K562 (cell line): ENCODE data around the gene EXO5. TPM values are rescaled to one million over a fixed set of nuclear protein-coding genes. Genes with fewer than 3 reads are reported as not detected.
A peak's percentile ranks its signal among the peaks of the same experiment; 100 is the strongest.

ENCODE experiments used
- BRD9 ChIP-seq: fragments of 450-650 bp; IDR thresholded peaks from 2 replicates; pipeline ENCODE4 v1.6.1; 2018; ENCODE audit warnings: low read depth; ENCODE audit not compliant: partially characterized antibody
- CBX2 ChIP-seq: fragments of 200-600 bp; sonication (generic); IDR thresholded peaks from one replicate; pipeline ENCODE4 v1.6.1; 2012; ENCODE audit warnings: mild to moderate bottlenecking, low read length, inconsistent platforms; ENCODE audit not compliant: insufficient read depth, poor library complexity, severe bottlenecking
- DNMT1 ChIP-seq: fragments of 450-650 bp; IDR thresholded peaks from 2 replicates; pipeline ENCODE4 v1.6.1; 2016; ENCODE audit warnings: antibody characterized with exemption, mild to moderate bottlenecking
- ESRRB ChIP-seq: fragments of 250-450 bp; sonication (Bioruptor Pico); IDR thresholded peaks from 2 replicates; pipeline ENCODE4 v1.5.0; 2020; ENCODE audit warnings: mild to moderate bottlenecking, moderate library complexity, borderline replicate concordance
- EZH2 ChIP-seq: IDR thresholded peaks from 2 replicates; pipeline ENCODE4 v1.6.1; 2012; ENCODE audit warnings: low read depth, mild to moderate bottlenecking, inconsistent platforms, low read length, borderline replicate concordance
- FIP1L1 ChIP-seq: fragments of 200-400 bp; formaldehyde crosslinking; IDR thresholded peaks from 2 replicates; pipeline ENCODE4 v1.6.1; 2018; ENCODE audit warnings: mild to moderate bottlenecking, low read depth, low read length; ENCODE audit not compliant: poor library complexity, severe bottlenecking
- FOXJ2 ChIP-seq: fragments of 200-800 bp; sonication (Bioruptor generic); IDR thresholded peaks from 2 replicates; pipeline ENCODE4 v1.6.1; 2016; ENCODE audit warnings: missing genetic modification characterization, missing compliant biosample characterization
- HLTF ChIP-seq: fragments of 450-650 bp; IDR thresholded peaks from 2 replicates; pipeline ENCODE4 v1.6.1; 2016
- ILK ChIP-seq: fragments of 450-650 bp; IDR thresholded peaks from 2 replicates; pipeline ENCODE4 v1.6.1; 2016; ENCODE audit warnings: missing genetic modification characterization, low read depth, mild to moderate bottlenecking, missing compliant biosample characterization, moderate library complexity, borderline replicate concordance
- MAFK ChIP-seq: IDR thresholded peaks from 2 replicates; pipeline ENCODE4 v1.6.1; 2011; ENCODE audit warnings: low read length, improper control_type of control experiment
- MED1 ChIP-seq: sonication (generic); formaldehyde crosslinking; IDR thresholded peaks from 2 replicates; pipeline ENCODE4 v1.8.1; 2023; ENCODE audit warnings: missing genetic modification reagents, borderline replicate concordance
- PREB ChIP-seq: sonication (generic); formaldehyde crosslinking; IDR thresholded peaks from 2 replicates; pipeline ENCODE4 v1.8.1; 2023; ENCODE audit warnings: mild to moderate bottlenecking, missing genetic modification reagents
- RBBP5 ChIP-seq: fragments of 200-600 bp; sonication (generic); IDR thresholded peaks from 2 replicates; pipeline ENCODE4 v1.6.1; 2012; ENCODE audit warnings: borderline replicate concordance, mild to moderate bottlenecking, low read length, control low read depth, inconsistent platforms; ENCODE audit not compliant: insufficient read depth, poor library complexity, severe bottlenecking
- RBM25 ChIP-seq: fragments of 200-400 bp; formaldehyde crosslinking; IDR thresholded peaks from 2 replicates; pipeline ENCODE4 v1.6.1; 2018; ENCODE audit warnings: low read length, low read depth, moderate library complexity; ENCODE audit not compliant: severe bottlenecking
- SIN3B ChIP-seq: fragments of 450-650 bp; IDR thresholded peaks from 2 replicates; pipeline ENCODE4 v1.6.1; 2017; ENCODE audit warnings: low read depth, mild to moderate bottlenecking, moderate library complexity
- SMARCA4 ChIP-seq: fragments of 450-650 bp; IDR thresholded peaks from 2 replicates; pipeline ENCODE4 v1.6.1; 2016
- SRSF3 ChIP-seq: fragments of 200-400 bp; formaldehyde crosslinking; IDR thresholded peaks from 2 replicates; pipeline ENCODE4 v1.6.1; 2016; ENCODE audit warnings: mild to moderate bottlenecking, low read length, moderate library complexity; ENCODE audit not compliant: insufficient read depth
- TEAD4 ChIP-seq, 2 experiments: sonication (generic) in 1 of 2; formaldehyde crosslinking in 1 of 2; IDR thresholded peaks; 2 replicates each; pipeline versions ENCODE4 v1.6.1 to v1.8.0; 2012 to 2022; ENCODE audit warnings: borderline replicate concordance in 1 of 2, inconsistent platforms in 1 of 2, low read length in 1 of 2, mild to moderate bottlenecking in 1 of 2, missing genetic modification reagents in 1 of 2
- TGIF2 ChIP-seq: sonication (generic); formaldehyde crosslinking; IDR thresholded peaks from 2 replicates; pipeline ENCODE4 v1.8.1; 2022; ENCODE audit warnings: mild to moderate bottlenecking, missing genetic modification reagents, moderate library complexity
- ZBTB8A ChIP-seq: fragments of 450-650 bp; IDR thresholded peaks from 2 replicates; pipeline ENCODE4 v1.6.1; 2018; ENCODE audit warnings: mild to moderate bottlenecking, moderate library complexity; ENCODE audit not compliant: partially characterized antibody
- ZC3H8 ChIP-seq: fragments of 450-650 bp; IDR thresholded peaks from 2 replicates; pipeline ENCODE4 v1.6.1; 2017
- ZNF280B ChIP-seq: fragments of 250-450 bp; sonication (Bioruptor Pico); IDR thresholded peaks from 2 replicates; pipeline ENCODE4 v1.5.1; 2021; ENCODE audit warnings: mild to moderate bottlenecking
- ZNF398 ChIP-seq: fragments of 250-450 bp; sonication (Bioruptor Pico); IDR thresholded peaks from 2 replicates; pipeline ENCODE4 v1.8.0; 2021; ENCODE audit warnings: moderate library complexity, mild to moderate bottlenecking, inconsistent platforms
- ZNF76 ChIP-seq: fragments of 250-450 bp; sonication (Bioruptor Pico); IDR thresholded peaks from 2 replicates; pipeline ENCODE4 v1.4.0; 2020; ENCODE audit warnings: mild to moderate bottlenecking, moderate library complexity, borderline replicate concordance
- polyA plus RNA-seq, 8 experiments: library from polyadenylated mRNA; depleted of rRNA in 4 of 8; stranded (reverse) in 5 of 8; unstranded in 3 of 8; fragments of >200 nt; fragmentation: Nextera tagmentation in 2 of 8; fragmentation: Illumina TruSeq in 1 of 8; extraction: Ambion mirVana in 2 of 8; extraction: Trizol in 1 of 8; gene quantifications; 2 replicates each; pipeline versions ENCODE4 v1.2.1 to v1.2.3, GENCODE V29; 2011 to 2014; ENCODE audit warnings: inconsistent platforms in 1 of 8, missing spikeins in 1 of 8
- total RNA-seq, 7 experiments: library from RNA; depleted of rRNA in 6 of 7; stranded (reverse); fragments of >200 nt in 6 of 7; fragmentation: Illumina TruSeq in 2 of 7; extraction: Trizol in 2 of 7; gene quantifications; 2 replicates each; pipeline versions ENCODE4 v1.2.1 to v1.2.3, GENCODE V29; 2011 to 2021; ENCODE audit warnings: low replicate concordance in 1 of 7

EXO5 gene
- total and polyA plus RNA-seq, 9 of the 15 experiments (the other 6 are each of a cell fraction or from before 2014, with no cell fraction given) = 1.1 to 4.3 (median 2.8) TPM

- TF ChIP-seq FOXJ2 (no peak), ZNF398 (no peak), CBX2 (no peak), PREB (CRISPR knock-in tag) (no peak), SMARCA4 (no peak), RBM25 (peak; percentile 60), EZH2 (no peak), SIN3B (peak; percentile 32; the same call in 1 of the 2 replicates), ZNF76 (no peak), RBBP5 (peak; percentile 70), SRSF3 (no peak), ESRRB (CRISPR knock-in tag) (no peak), TGIF2 (CRISPR knock-in tag) (no peak), TEAD4 (IDR thresholded peaks at IDR 0.05; ENCODE audit: low read length) (no peak), TEAD4 (CRISPR knock-in tag; IDR thresholded peaks at IDR 0.05; ENCODE audit: borderline replicate concordance) (peak; percentile 87; the same call in 1 of the 2 replicates), ZBTB8A (no peak), BRD9 (no peak), MED1 (CRISPR knock-in tag) (no peak), ILK (tag) (no peak), DNMT1 (no peak), MAFK (no peak), ZC3H8 (no peak), FIP1L1 (peak; percentile 21), ZNF280B (CRISPR knock-in tag) (no peak), HLTF (no peak)
Observed at GRCh38 chr1:40476924-40477677, 31.5 kb upstream of the EXO5 start, which contains the start of gene ZFP69 (continued).
